ENCODE results near the gene ECHS1. TPM values are rescaled to one million over a fixed set of nuclear protein-coding genes. Genes with fewer than 3 reads are reported as not detected.

Gene ECHS1
- total and polyA plus RNA-seq, 9 of the 15 experiments (the other 6 are each of a cell fraction or from before 2014, with no cell fraction given): 16.6 to 100 (median 68.1) TPM

DNA sequence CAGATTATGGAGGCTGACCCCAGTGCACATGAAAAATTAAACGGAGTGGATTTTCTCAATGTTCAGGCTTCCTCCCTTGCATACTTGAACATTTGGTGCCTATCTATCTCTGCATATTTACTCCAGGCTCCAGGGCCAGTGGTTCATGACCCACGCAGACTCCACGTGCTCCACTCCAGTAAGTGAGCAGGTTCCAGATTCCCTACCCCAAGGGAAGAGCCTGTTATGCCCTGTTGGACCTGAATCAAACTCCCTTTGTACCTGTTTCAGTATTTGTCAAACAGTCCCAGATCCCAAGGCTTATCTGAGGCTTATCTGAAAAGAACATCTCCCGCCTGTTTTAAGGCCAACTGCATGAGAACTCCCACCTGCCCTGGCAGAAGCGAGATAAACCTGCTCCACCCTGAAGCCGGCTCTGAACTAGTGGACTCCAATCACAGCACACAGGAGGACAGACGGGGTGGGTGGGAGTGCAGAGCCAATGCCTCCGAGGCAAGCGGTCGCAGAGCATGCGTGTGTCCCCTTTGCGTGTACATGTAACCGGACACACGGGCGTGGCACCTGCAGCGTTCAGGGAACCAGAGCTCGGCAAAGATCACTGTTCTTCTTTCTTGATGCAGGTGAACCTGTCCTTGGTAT lies 13.1 kb downstream of the ECHS1 start (continued):
- peak; percentile 73 to 75; a peak in 3 of 4 replicates for TF ChIP-seq NRF1 (conservative IDR thresholded peaks at IDR 0.05 in 1 of 2, IDR thresholded peaks at IDR 0.05 in 1 of 2)
- TF ChIP-seq SMARCA4 (IDR thresholded peaks at IDR 0.05): peak; percentile 57
- TF ChIP-seq KDM1A (IDR thresholded peaks at IDR 0.05): peak; percentile 84
- TF ChIP-seq DDX20 (tag; IDR thresholded peaks at IDR 0.05; ENCODE audit: low read depth): no peak
- TF ChIP-seq MCM3 (IDR thresholded peaks at IDR 0.05): no peak
- no peak for TF ChIP-seq FOXJ2 (tag; IDR thresholded peaks at IDR 0.05)
- TF ChIP-seq, protein P1, sequence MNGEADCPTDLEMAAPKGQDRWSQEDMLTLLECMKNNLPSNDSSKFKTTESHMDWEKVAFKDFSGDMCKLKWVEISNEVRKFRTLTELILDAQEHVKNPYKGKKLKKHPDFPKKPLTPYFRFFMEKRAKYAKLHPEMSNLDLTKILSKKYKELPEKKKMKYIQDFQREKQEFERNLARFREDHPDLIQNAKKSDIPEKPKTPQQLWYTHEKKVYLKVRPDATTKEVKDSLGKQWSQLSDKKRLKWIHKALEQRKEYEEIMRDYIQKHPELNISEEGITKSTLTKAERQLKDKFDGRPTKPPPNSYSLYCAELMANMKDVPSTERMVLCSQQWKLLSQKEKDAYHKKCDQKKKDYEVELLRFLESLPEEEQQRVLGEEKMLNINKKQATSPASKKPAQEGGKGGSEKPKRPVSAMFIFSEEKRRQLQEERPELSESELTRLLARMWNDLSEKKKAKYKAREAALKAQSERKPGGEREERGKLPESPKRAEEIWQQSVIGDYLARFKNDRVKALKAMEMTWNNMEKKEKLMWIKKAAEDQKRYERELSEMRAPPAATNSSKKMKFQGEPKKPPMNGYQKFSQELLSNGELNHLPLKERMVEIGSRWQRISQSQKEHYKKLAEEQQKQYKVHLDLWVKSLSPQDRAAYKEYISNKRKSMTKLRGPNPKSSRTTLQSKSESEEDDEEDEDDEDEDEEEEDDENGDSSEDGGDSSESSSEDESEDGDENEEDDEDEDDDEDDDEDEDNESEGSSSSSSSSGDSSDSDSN (IDR thresholded peaks at IDR 0.05; ENCODE audit: borderline replicate concordance in 1 of 2, low read depth in 2 of 2, low read length in 2 of 2): no peak
- no peak for TF ChIP-seq MAFG (tag; conservative IDR thresholded peaks at IDR 0.05)
- TF ChIP-seq SMARCE1 (IDR thresholded peaks at IDR 0.05): peak; percentile 64; the same call in 1 of the 2 replicates
- TF ChIP-seq, protein P2, sequence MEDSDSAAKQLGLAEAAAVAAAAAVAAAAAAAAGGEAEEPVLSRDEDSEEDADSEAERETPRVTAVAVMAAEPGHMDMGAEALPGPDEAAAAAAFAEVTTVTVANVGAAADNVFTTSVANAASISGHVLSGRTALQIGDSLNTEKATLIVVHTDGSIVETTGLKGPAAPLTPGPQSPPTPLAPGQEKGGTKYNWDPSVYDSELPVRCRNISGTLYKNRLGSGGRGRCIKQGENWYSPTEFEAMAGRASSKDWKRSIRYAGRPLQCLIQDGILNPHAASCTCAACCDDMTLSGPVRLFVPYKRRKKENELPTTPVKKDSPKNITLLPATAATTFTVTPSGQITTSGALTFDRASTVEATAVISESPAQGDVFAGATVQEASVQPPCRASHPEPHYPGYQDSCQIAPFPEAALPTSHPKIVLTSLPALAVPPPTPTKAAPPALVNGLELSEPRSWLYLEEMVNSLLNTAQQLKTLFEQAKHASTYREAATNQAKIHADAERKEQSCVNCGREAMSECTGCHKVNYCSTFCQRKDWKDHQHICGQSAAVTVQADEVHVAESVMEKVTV (CRISPR knock-in tag; IDR thresholded peaks at IDR 0.05): no peak
- TF ChIP-seq HLTF (IDR thresholded peaks at IDR 0.05): no peak
- no peak for TF ChIP-seq SMARCB1 (IDR thresholded peaks at IDR 0.05; ENCODE audit: insufficient read length, low read depth)
- TF ChIP-seq, protein P3, sequence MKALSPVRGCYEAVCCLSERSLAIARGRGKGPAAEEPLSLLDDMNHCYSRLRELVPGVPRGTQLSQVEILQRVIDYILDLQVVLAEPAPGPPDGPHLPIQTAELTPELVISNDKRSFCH (CRISPR knock-in tag; IDR thresholded peaks at IDR 0.05): no peak
- TF ChIP-seq, protein P3 (tag; IDR thresholded peaks at IDR 0.05): no peak
- TF ChIP-seq PHB (CRISPR knock-in tag; IDR thresholded peaks at IDR 0.05): no peak
- no peak for TF ChIP-seq ZNF778 (CRISPR knock-in tag; IDR thresholded peaks at IDR 0.05)
- TF ChIP-seq, protein P4, sequence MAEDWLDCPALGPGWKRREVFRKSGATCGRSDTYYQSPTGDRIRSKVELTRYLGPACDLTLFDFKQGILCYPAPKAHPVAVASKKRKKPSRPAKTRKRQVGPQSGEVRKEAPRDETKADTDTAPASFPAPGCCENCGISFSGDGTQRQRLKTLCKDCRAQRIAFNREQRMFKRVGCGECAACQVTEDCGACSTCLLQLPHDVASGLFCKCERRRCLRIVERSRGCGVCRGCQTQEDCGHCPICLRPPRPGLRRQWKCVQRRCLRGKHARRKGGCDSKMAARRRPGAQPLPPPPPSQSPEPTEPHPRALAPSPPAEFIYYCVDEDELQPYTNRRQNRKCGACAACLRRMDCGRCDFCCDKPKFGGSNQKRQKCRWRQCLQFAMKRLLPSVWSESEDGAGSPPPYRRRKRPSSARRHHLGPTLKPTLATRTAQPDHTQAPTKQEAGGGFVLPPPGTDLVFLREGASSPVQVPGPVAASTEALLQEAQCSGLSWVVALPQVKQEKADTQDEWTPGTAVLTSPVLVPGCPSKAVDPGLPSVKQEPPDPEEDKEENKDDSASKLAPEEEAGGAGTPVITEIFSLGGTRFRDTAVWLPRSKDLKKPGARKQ (CRISPR knock-in tag; IDR thresholded peaks at IDR 0.05): no peak
- TF ChIP-seq JUN (IDR thresholded peaks at IDR 0.05; ENCODE audit: borderline replicate concordance, low read depth, low read length): no peak
- no peak for TF ChIP-seq JUN (CRISPR knock-in tag; IDR thresholded peaks at IDR 0.05; ENCODE audit: borderline replicate concordance)
- TF ChIP-seq, protein P5, sequence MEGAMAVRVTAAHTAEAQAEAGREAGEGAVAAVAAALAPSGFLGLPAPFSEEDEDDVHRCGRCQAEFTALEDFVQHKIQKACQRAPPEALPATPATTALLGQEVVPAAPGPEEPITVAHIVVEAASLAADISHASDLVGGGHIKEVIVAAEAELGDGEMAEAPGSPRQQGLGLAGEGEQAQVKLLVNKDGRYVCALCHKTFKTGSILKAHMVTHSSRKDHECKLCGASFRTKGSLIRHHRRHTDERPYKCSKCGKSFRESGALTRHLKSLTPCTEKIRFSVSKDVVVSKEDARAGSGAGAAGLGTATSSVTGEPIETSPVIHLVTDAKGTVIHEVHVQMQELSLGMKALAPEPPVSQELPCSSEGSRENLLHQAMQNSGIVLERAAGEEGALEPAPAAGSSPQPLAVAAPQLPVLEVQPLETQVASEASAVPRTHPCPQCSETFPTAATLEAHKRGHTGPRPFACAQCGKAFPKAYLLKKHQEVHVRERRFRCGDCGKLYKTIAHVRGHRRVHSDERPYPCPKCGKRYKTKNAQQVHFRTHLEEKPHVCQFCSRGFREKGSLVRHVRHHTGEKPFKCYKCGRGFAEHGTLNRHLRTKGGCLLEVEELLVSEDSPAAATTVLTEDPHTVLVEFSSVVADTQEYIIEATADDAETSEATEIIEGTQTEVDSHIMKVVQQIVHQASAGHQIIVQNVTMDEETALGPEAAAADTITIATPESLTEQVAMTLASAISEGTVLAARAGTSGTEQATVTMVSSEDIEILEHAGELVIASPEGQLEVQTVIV (CRISPR knock-in tag; IDR thresholded peaks at IDR 0.05; ENCODE audit: borderline replicate concordance): no peak
- no peak for TF ChIP-seq RUNX1 (IDR thresholded peaks at IDR 0.05; ENCODE audit: low read depth)
- no peak for TF ChIP-seq ZNF23 (CRISPR knock-in tag; IDR thresholded peaks at IDR 0.05)
